Measurements from ENCODE around the gene PREB.

The PREB gene

GRCh38 chr2:27095745-27096651 lies 38.4 kb downstream of the PREB start:
- DNase-seq (ENCODE audit: low spot score), result peak; percentile 83

GRCh38 chr2:27095427-27095744 lies 39.0 kb downstream of the PREB start:
- DNase-seq (ENCODE audit: low spot score), result no peak

- DNase-seq (ENCODE audit: low spot score), result no peak
Observed at GRCh38 chr2:27094353-27094984, 40.0 kb downstream of the PREB start.

- no peak for DNase-seq (ENCODE audit: low spot score)
Observed at GRCh38 chr2:27093430-27094352, 40.7 kb downstream of the PREB start.

GRCh38 chr2:27092696-27093429 lies 41.6 kb downstream of the PREB start:
- DNase-seq (ENCODE audit: low spot score), result no peak

GRCh38 chr2:27091746-27092695 lies 42.4 kb downstream of the PREB start:
- DNase-seq (ENCODE audit: low spot score), result no peak

- DNase-seq (ENCODE audit: low spot score), result no peak
Observed at GRCh38 chr2:27089111-27089954, 45.1 kb downstream of the PREB start.

GRCh38 chr2:27088634-27089033 lies 45.8 kb downstream of the PREB start:
- DNase-seq (ENCODE audit: low spot score), result no peak

- no peak for DNase-seq (ENCODE audit: low spot score)
Observed at GRCh38 chr2:27087823-27088410, 46.5 kb downstream of the PREB start.

- peak; percentile 27 for DNase-seq (ENCODE audit: low spot score)
Observed at GRCh38 chr2:27086724-27087593, 47.5 kb downstream of the PREB start, which contains the start of gene KHK. TSS of gene KHK (plus strand) at chr2:27086772. CDS start at chr2:27087260, 488 bp downstream.

- peak; percentile 99 for DNase-seq (ENCODE audit: low spot score)
Observed at GRCh38 chr2:27086090-27086723, 48.2 kb downstream of the PREB start.

- DNase-seq (ENCODE audit: low spot score), result peak; percentile 76
Observed at GRCh38 chr2:27085673-27086089, 48.8 kb downstream of the PREB start.

- DNase-seq (ENCODE audit: low spot score), result no peak
Observed at GRCh38 chr2:27085062-27085672, 49.3 kb downstream of the PREB start.

GRCh38 chr2:27084297-27085061 lies 50.0 kb downstream of the PREB start:
- DNase-seq (ENCODE audit: low spot score), result no peak

GRCh38 chr2:27083410-27084296 lies 50.8 kb downstream of the PREB start:
- no peak for DNase-seq (ENCODE audit: low spot score)

Measured in GM03348 (cell line).